Erythroblast (primary cell): ENCODE measurements around the gene SH2D3C.

Source experiments
- GATA1 ChIP-seq: IDR thresholded peaks from 2 replicates; pipeline ENCODE4 v1.6.1; 2011; ENCODE audit warnings: low read depth, mild to moderate bottlenecking, control low read depth, low read length, moderate library complexity
- POLR2A ChIP-seq: IDR thresholded peaks from 2 replicates; pipeline ENCODE4 v1.6.1; 2011; ENCODE audit warnings: mild to moderate bottlenecking, low read length

- TF ChIP-seq POLR2A (no peak), GATA1 (no peak)
Observed at GRCh38 chr9:127724012-127724411, 54.5 kb downstream of the SH2D3C start.
